ENCODE measurements around the gene L2HGDH.

L2HGDH gene

DNA sequence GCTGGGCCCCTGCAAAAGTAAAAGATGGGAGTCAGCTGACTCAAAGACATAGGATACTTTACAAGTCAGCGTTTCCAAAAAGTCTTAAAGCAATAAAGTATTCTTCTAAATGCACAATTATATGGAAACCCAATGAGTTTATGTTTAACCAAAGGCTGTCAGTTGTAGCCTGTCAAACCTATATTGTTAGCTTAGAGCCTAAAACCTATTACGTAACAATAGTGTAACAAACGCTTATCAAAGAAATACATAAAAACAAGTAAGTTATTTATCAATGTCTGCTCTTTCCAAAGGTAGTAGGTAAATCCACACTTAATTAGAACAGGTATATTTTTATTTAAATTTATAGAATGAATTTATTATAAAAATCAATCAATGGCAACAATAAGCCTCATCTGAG lies 64.8 kb downstream of the L2HGDH start:
- Histone ChIP-seq H3K4me3 (ENCODE audit: low read length) (no peak overlapping the region), H3K79me2 (ENCODE audit: low read length) (no peaks in the 10 kb centered on the region), H3K9me2 (replicated peaks; ENCODE audit: insufficient read depth, low read length) (no peaks in the 10 kb centered on the region), H2AFZ (ENCODE audit: low read length) (no peak overlapping the region), H3K9me3 (replicated peaks; ENCODE audit: insufficient read depth, low read length) (no peaks in the 10 kb centered on the region), H3K27me3 (replicated peaks; ENCODE audit: insufficient read depth, low read length) (no peaks in the 10 kb centered on the region), H3F3A (ENCODE audit: insufficient read depth, low read length) (no peaks in the 10 kb centered on the region), H3K4me2 (ENCODE audit: low read depth, low read length) (no peak overlapping the region), H4K20me1 (ENCODE audit: insufficient read depth, low read length) (no peaks in the 10 kb centered on the region), H3K4me1 (ENCODE audit: low read length) (no peaks in the 10 kb centered on the region), H3K9ac (ENCODE audit: low read length) (no peak overlapping the region), H3K36me3 (replicated peaks; ENCODE audit: insufficient read depth, low read length) (no peaks in the 10 kb centered on the region), H3K27ac (ENCODE audit: low read length) (no peak overlapping the region)
- DNase-seq, result no peak
- no peak for TF ChIP-seq EZH2 (optimal IDR thresholded peaks at IDR 0.05; ENCODE audit: low read depth, low read length)
- TF ChIP-seq EZH2phosphoT487 (IDR thresholded peaks at IDR 0.05; ENCODE audit: low read length), result no peak
- TF ChIP-seq, protein P1, sequence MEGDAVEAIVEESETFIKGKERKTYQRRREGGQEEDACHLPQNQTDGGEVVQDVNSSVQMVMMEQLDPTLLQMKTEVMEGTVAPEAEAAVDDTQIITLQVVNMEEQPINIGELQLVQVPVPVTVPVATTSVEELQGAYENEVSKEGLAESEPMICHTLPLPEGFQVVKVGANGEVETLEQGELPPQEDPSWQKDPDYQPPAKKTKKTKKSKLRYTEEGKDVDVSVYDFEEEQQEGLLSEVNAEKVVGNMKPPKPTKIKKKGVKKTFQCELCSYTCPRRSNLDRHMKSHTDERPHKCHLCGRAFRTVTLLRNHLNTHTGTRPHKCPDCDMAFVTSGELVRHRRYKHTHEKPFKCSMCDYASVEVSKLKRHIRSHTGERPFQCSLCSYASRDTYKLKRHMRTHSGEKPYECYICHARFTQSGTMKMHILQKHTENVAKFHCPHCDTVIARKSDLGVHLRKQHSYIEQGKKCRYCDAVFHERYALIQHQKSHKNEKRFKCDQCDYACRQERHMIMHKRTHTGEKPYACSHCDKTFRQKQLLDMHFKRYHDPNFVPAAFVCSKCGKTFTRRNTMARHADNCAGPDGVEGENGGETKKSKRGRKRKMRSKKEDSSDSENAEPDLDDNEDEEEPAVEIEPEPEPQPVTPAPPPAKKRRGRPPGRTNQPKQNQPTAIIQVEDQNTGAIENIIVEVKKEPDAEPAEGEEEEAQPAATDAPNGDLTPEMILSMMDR (IDR thresholded peaks at IDR 0.05; ENCODE audit: low read length), result no peak

DNA sequence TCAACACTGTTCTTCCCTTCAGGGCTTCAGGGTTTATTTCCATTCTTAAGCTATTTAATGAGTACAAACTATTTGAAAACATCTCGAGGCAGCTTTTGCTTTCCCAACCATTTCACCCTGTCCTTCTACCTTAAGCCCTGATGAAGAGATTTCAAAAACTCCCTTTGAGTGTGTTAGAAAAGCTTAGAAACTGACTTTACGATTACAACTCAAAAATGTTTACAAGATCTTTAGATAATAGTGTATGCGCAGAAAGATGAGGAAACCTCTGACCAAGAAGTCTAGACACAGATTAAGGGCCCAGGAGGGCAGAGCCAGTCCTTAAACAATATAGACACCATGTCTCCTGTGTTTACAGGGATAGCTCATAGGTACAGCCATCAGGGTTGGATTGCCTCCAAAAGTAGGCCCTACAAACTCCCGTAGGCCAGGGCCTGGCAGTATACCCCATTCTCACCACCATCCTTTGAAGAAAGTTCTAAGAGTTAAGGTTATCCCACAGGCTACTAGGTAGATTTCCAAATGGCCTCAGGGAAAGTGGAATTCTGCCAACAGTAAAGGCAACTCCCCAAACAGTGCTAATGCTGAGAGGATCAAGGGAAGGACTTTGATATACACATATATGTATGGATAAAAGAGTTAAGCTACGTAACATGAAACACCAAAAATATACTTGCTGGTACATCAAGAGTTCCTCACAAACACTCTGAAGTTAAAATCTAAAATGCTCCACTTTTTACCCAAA lies 69.3 kb downstream of the L2HGDH start:
- H3K4me3 ChIP-seq (ENCODE audit: low read length), result no peak overlapping the region
- no peaks in the 10 kb centered on the region for H3K9me2 ChIP-seq (replicated peaks; ENCODE audit: insufficient read depth, low read length)
- TF ChIP-seq EZH2phosphoT487 (IDR thresholded peaks at IDR 0.05; ENCODE audit: low read length), result no peak
- TF ChIP-seq EZH2 (optimal IDR thresholded peaks at IDR 0.05; ENCODE audit: low read depth, low read length), result no peak
- TF ChIP-seq, protein P1 (IDR thresholded peaks at IDR 0.05; ENCODE audit: low read length), result no peak
- no peak overlapping the region for H3K9ac ChIP-seq (ENCODE audit: low read length)
- H3K4me2 ChIP-seq (ENCODE audit: low read depth, low read length), result no peak overlapping the region
- H3K27me3 ChIP-seq (replicated peaks; ENCODE audit: insufficient read depth, low read length), result no peaks in the 10 kb centered on the region
- no peaks in the 10 kb centered on the region for H3K79me2 ChIP-seq (ENCODE audit: low read length)
- H4K20me1 ChIP-seq (ENCODE audit: insufficient read depth, low read length), result no peaks in the 10 kb centered on the region
- no peaks in the 10 kb centered on the region for H3K4me1 ChIP-seq (ENCODE audit: low read length)
- H3K36me3 ChIP-seq (replicated peaks; ENCODE audit: insufficient read depth, low read length), result no peaks in the 10 kb centered on the region
- no peak for DNase-seq
- no peak overlapping the region for H2AFZ ChIP-seq (ENCODE audit: low read length)
- H3K9me3 ChIP-seq (replicated peaks; ENCODE audit: insufficient read depth, low read length), result no peaks in the 10 kb centered on the region
- H3K27ac ChIP-seq (ENCODE audit: low read length), result no peak overlapping the region
- H3F3A ChIP-seq (ENCODE audit: insufficient read depth, low read length), result no peaks in the 10 kb centered on the region

GRCh38 chr14:50242096-50242495 lies 69.9 kb downstream of the L2HGDH start:
- Histone ChIP-seq H3K9me3 (replicated peaks; ENCODE audit: insufficient read depth, low read length) (no peaks in the 10 kb centered on the region), H3K27me3 (replicated peaks; ENCODE audit: insufficient read depth, low read length) (no peaks in the 10 kb centered on the region), H3K9ac (ENCODE audit: low read length) (no peak overlapping the region), H3K36me3 (replicated peaks; ENCODE audit: insufficient read depth, low read length) (no peaks in the 10 kb centered on the region), H3K79me2 (ENCODE audit: low read length) (no peaks in the 10 kb centered on the region), H3K4me2 (ENCODE audit: low read depth, low read length) (no peak overlapping the region), H3F3A (ENCODE audit: insufficient read depth, low read length) (no peaks in the 10 kb centered on the region), H3K9me2 (replicated peaks; ENCODE audit: insufficient read depth, low read length) (no peaks in the 10 kb centered on the region), H3K27ac (ENCODE audit: low read length) (no peak overlapping the region), H4K20me1 (ENCODE audit: insufficient read depth, low read length) (no peaks in the 10 kb centered on the region), H2AFZ (ENCODE audit: low read length) (no peak overlapping the region), H3K4me1 (ENCODE audit: low read length) (no peaks in the 10 kb centered on the region), H3K4me3 (ENCODE audit: low read length) (no peak overlapping the region)
- no peak for TF ChIP-seq EZH2 (optimal IDR thresholded peaks at IDR 0.05; ENCODE audit: low read depth, low read length)
- no peak for TF ChIP-seq EZH2phosphoT487 (IDR thresholded peaks at IDR 0.05; ENCODE audit: low read length)
- TF ChIP-seq, protein P1 (IDR thresholded peaks at IDR 0.05; ENCODE audit: low read length), result no peak
- no peak for DNase-seq

All from MM.1S (cell line).